Mesenchymal stem cell (in vitro differentiated cells and primary cell): ENCODE results near the gene CD276.

Experiments
- DNase-seq: peaks from one replicate; pipeline ENCODE4 v3.0.0-alpha.2; 2013
- H2AFZ ChIP-seq: one replicate; pipeline ENCODE4 v1.6.1; 2013; ENCODE audit warnings: low read depth, mild to moderate bottlenecking, control low read depth, inconsistent platforms, low read length, moderate library complexity
- H2AK5ac ChIP-seq: 2 replicates; pipeline ENCODE4 v1.6.1; 2013; ENCODE audit warnings: low read length, moderate library complexity, mild to moderate bottlenecking, inconsistent platforms; ENCODE audit not compliant: severe bottlenecking
- H2BK120ac ChIP-seq: one replicate; pipeline ENCODE4 v1.6.1; 2013; ENCODE audit warnings: low read depth, mild to moderate bottlenecking, inconsistent platforms, low read length, moderate library complexity
- H2BK12ac ChIP-seq, 2 experiments: one replicate each; pipeline ENCODE4 v1.6.1; 2013; ENCODE audit warnings: inconsistent platforms in 2 of 2, low read length in 2 of 2, mild to moderate bottlenecking in 2 of 2, moderate library complexity in 2 of 2, control low read depth in 1 of 2
- H2BK15ac ChIP-seq: one replicate; pipeline ENCODE4 v1.6.1; 2013; ENCODE audit warnings: mild to moderate bottlenecking, low read depth, inconsistent platforms; ENCODE audit not compliant: poor library complexity, severe bottlenecking
- H2BK5ac ChIP-seq: 2 replicates; pipeline ENCODE4 v1.6.1; 2013; ENCODE audit warnings: low read depth, mild to moderate bottlenecking, low read length, control low read depth, inconsistent platforms; ENCODE audit not compliant: poor library complexity, severe bottlenecking
- H3K14ac ChIP-seq, 2 experiments: one replicate each; pipeline ENCODE4 v1.6.1; 2013; ENCODE audit warnings: inconsistent platforms in 2 of 2, low read length in 2 of 2, control low read depth in 1 of 2, mild to moderate bottlenecking in 1 of 2, moderate library complexity in 1 of 2
- H3K18ac ChIP-seq, 2 experiments: one replicate each; pipeline ENCODE4 v1.6.1; 2013; ENCODE audit warnings: inconsistent platforms in 2 of 2, low read length in 2 of 2, control low read depth in 1 of 2, low read depth in 1 of 2, mild to moderate bottlenecking in 1 of 2
- H3K23ac ChIP-seq, 2 experiments: one replicate each; pipeline ENCODE4 v1.6.1; 2013; ENCODE audit warnings: inconsistent platforms in 2 of 2, low read length in 2 of 2, mild to moderate bottlenecking in 2 of 2, moderate library complexity in 2 of 2, control low read depth in 1 of 2
- H3K27ac ChIP-seq: 2 replicates; pipeline ENCODE4 v1.5.1; 2013; ENCODE audit warnings: mild to moderate bottlenecking, moderate library complexity, low read length, control low read depth, inconsistent platforms; ENCODE audit not compliant: poor library complexity, severe bottlenecking
- H3K27me3 ChIP-seq, 2 experiments: 2 replicates each; pipeline versions ENCODE4 v1.6.1 to v1.7.0; 2013; ENCODE audit warnings: low read length in 2 of 2, mild to moderate bottlenecking in 2 of 2, moderate library complexity in 2 of 2, control low read depth in 1 of 2, inconsistent platforms in 1 of 2; ENCODE audit not compliant: control insufficient read depth in 1 of 2, insufficient read depth in 1 of 2
- H3K36me3 ChIP-seq, 2 experiments: 2 replicates each; pipeline versions ENCODE4 v1.6.1 to v1.7.0; 2013; ENCODE audit warnings: low read length in 2 of 2, control low read depth in 1 of 2, inconsistent platforms in 1 of 2, low read depth in 1 of 2, mild to moderate bottlenecking in 1 of 2; ENCODE audit not compliant: insufficient read depth in 2 of 2, control insufficient read depth in 1 of 2
- H3K4ac ChIP-seq, 2 experiments: one replicate each; pipeline ENCODE4 v1.6.1; 2013; ENCODE audit warnings: inconsistent platforms in 2 of 2, low read length in 2 of 2, mild to moderate bottlenecking in 2 of 2, moderate library complexity in 2 of 2, control low read depth in 1 of 2, low read depth in 1 of 2
- H3K4me1 ChIP-seq: 2 replicates; pipeline ENCODE4 v1.6.1; 2013; ENCODE audit warnings: low read depth, low read length, control low read depth; ENCODE audit not compliant: control insufficient read depth, insufficient read depth
- H3K4me2 ChIP-seq: 2 replicates; pipeline ENCODE4 v1.6.1; 2013; ENCODE audit warnings: low read length, mild to moderate bottlenecking, inconsistent platforms; ENCODE audit not compliant: poor library complexity, severe bottlenecking
- H3K4me3 ChIP-seq, 2 experiments: 2 replicates each; pipeline versions ENCODE4 v1.5.1 to v1.7.0; 2013; ENCODE audit warnings: low read length in 2 of 2, mild to moderate bottlenecking in 2 of 2, control low read depth in 1 of 2, low read depth in 1 of 2; ENCODE audit not compliant: insufficient read depth in 1 of 2
- H3K79me1 ChIP-seq: replicated peaks from 2 replicates; pipeline ENCODE4 v1.6.1; 2013; ENCODE audit warnings: mild to moderate bottlenecking, control low read depth, low read length, inconsistent platforms; ENCODE audit not compliant: poor library complexity, severe bottlenecking
- H3K9ac ChIP-seq: 2 replicates; pipeline ENCODE4 v1.7.0; 2013; ENCODE audit warnings: mild to moderate bottlenecking, low read length, moderate library complexity
- H3K9me3 ChIP-seq: 2 replicates; pipeline ENCODE4 v1.7.0; 2013; ENCODE audit warnings: mild to moderate bottlenecking, low read length; ENCODE audit not compliant: control insufficient read depth
- H4K8ac ChIP-seq: one replicate; pipeline ENCODE4 v1.6.1; 2013; ENCODE audit warnings: inconsistent platforms, mild to moderate bottlenecking, low read length, moderate library complexity
- H4K91ac ChIP-seq: one replicate; pipeline ENCODE4 v1.6.1; 2013; ENCODE audit warnings: mild to moderate bottlenecking, low read length, inconsistent platforms
- WGBS: methylation state at CpG from one replicate; pipeline ENCODE4 v1.1.7; 2013; ENCODE audit warnings: mixed read lengths; 5-methylcytosine and 5-hydroxymethylcytosine counted together

CD276 gene

GRCh38 chr15:73687351-73687750 is 3.2 kb downstream of the CD276 start:
- H3K14ac ChIP-seq: peak overlapping the region in 1 of 2 experiments; percentile 14
- H2AK5ac ChIP-seq: no peak overlapping the region
- H3K4ac ChIP-seq: peak overlapping the region; percentile 20 to 71
- H3K36me3 ChIP-seq: peaks cover 2 to 12% of the 10 kb centered on the region in 2 experiments
- DNase-seq: peak; percentile 45
- H3K4me3 ChIP-seq: peak overlapping the region in 1 of 2 experiments; percentile 86
- H4K91ac ChIP-seq: no peak overlapping the region
- peak overlapping the region in 1 of 2 experiments; percentile 9 for H3K23ac ChIP-seq
- H2BK5ac ChIP-seq: no peak overlapping the region
- peaks cover 19% of the 10 kb centered on the region for H3K79me1 ChIP-seq
- H2BK12ac ChIP-seq: peak overlapping the region in 1 of 2 experiments; percentile 61
- H3K4me2 ChIP-seq: no peak overlapping the region
- 93% methylated on average over 2 of the region's 2 CpGs for WGBS
- H3K9me3 ChIP-seq: no peaks in the 10 kb centered on the region
- peak overlapping the region; percentile 98 for H3K9ac ChIP-seq
- H2BK120ac ChIP-seq: no peak overlapping the region
- H3K27ac ChIP-seq: no peak overlapping the region
- H4K8ac ChIP-seq: no peak overlapping the region
- peak overlapping the region in 1 of 2 experiments; percentile 94 for H3K18ac ChIP-seq
- no peaks in the 10 kb centered on the region for H3K27me3 ChIP-seq
- no peak overlapping the region for H2AFZ ChIP-seq
- H3K4me1 ChIP-seq: peaks cover 43% of the 10 kb centered on the region
- H2BK15ac ChIP-seq: no peak overlapping the region

DNA sequence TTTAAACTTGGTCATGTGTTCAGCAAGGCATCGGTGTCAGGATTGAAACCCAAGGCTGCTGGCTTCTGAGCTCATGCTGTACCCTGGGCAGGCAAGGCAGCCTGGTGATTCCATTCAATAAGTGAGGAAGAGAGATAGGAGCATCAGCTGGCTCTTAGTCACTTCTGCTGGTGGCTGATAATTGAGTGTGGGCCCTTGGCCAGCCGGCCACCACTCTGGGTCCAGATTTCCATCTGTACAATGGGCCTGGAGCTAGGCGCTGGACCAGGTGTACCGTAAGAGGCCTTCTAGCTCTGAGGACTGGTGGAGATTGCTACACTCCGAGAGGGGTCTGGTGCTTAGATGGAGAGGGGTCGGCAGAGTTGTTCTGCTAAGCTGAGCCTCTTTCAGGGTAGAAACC is 4.3 kb downstream of the CD276 start:
- H3K27ac ChIP-seq: no peak overlapping the region
- H3K9ac ChIP-seq: peak overlapping the region; percentile 98
- H3K27me3 ChIP-seq: no peaks in the 10 kb centered on the region
- no peak overlapping the region for H2BK15ac ChIP-seq
- H2AFZ ChIP-seq: no peak overlapping the region
- peak overlapping the region in 1 of 2 experiments; percentile 57 for H3K23ac ChIP-seq
- no peaks in the 10 kb centered on the region for H3K9me3 ChIP-seq
- no peak overlapping the region for H2BK5ac ChIP-seq
- peaks cover 4 to 23% of the 10 kb centered on the region in 2 experiments for H3K36me3 ChIP-seq
- H3K4me2 ChIP-seq: no peak overlapping the region
- peak overlapping the region in 1 of 2 experiments; percentile 72 for H3K18ac ChIP-seq
- peak overlapping the region in 1 of 2 experiments; percentile 0 for H3K4ac ChIP-seq
- peaks cover 43% of the 10 kb centered on the region for H3K4me1 ChIP-seq
- peak overlapping the region in 1 of 2 experiments; percentile 58 for H2BK12ac ChIP-seq
- peak overlapping the region; percentile 72 for H2AK5ac ChIP-seq
- DNase-seq: peak; percentile 68
- WGBS: 79% methylated on average over 6 of the region's 6 CpGs
- H4K8ac ChIP-seq: peak overlapping the region; percentile 64
- H3K4me3 ChIP-seq: peak overlapping the region in 1 of 2 experiments; percentile 86
- no peak overlapping the region for H2BK120ac ChIP-seq
- no peak overlapping the region for H4K91ac ChIP-seq
- peak overlapping the region in 1 of 2 experiments; percentile 31 for H3K14ac ChIP-seq
- H3K79me1 ChIP-seq: peaks cover 24% of the 10 kb centered on the region

- H2AK5ac ChIP-seq: no peak overlapping the region
- no peaks in the 10 kb centered on the region for H3K27me3 ChIP-seq
- peaks cover 42% of the 10 kb centered on the region for H3K4me1 ChIP-seq
- H4K8ac ChIP-seq: no peak overlapping the region
- no peak overlapping the region for H2BK120ac ChIP-seq
- H2BK5ac ChIP-seq: no peak overlapping the region
- H3K27ac ChIP-seq: no peak overlapping the region
- H3K9ac ChIP-seq: peak overlapping the region; percentile 70
- no peak overlapping the region for H2BK15ac ChIP-seq
- no peak overlapping the region for H3K14ac ChIP-seq
- H3K9me3 ChIP-seq: no peaks in the 10 kb centered on the region
- no peak overlapping the region for H3K4ac ChIP-seq
- H3K79me1 ChIP-seq: peaks cover 32% of the 10 kb centered on the region
- DNase-seq: peak; percentile 88
- H2AFZ ChIP-seq: no peak overlapping the region
- WGBS: 58% methylated on average over 5 of the region's 6 CpGs
- peak overlapping the region in 1 of 2 experiments; percentile 10 for H3K4me3 ChIP-seq
- H4K91ac ChIP-seq: no peak overlapping the region
- peaks cover 12 to 39% of the 10 kb centered on the region in 2 experiments for H3K36me3 ChIP-seq
- no peak overlapping the region for H3K4me2 ChIP-seq
- no peak overlapping the region for H3K23ac ChIP-seq
- no peak overlapping the region for H2BK12ac ChIP-seq
- peak overlapping the region in 1 of 2 experiments; percentile 61 for H3K18ac ChIP-seq
Measured at GRCh38 chr15:73691396-73691795, 7.2 kb downstream of the CD276 start.

- H2BK5ac ChIP-seq: no peak overlapping the region
- H4K8ac ChIP-seq: no peak overlapping the region
- no peak overlapping the region for H3K4ac ChIP-seq
- 77% methylated on average over 3 of the region's 5 CpGs for WGBS
- peaks cover 27% of the 10 kb centered on the region for H3K4me1 ChIP-seq
- no peak overlapping the region for H2BK15ac ChIP-seq
- no peaks in the 10 kb centered on the region for H3K9me3 ChIP-seq
- H3K18ac ChIP-seq: peak overlapping the region; percentile 6 to 72
- H3K27me3 ChIP-seq: no peaks in the 10 kb centered on the region
- H2AK5ac ChIP-seq: no peak overlapping the region
- peaks cover 17 to 52% of the 10 kb centered on the region in 2 experiments for H3K36me3 ChIP-seq
- peak overlapping the region; percentile 62 for H3K9ac ChIP-seq
- peak overlapping the region in 1 of 2 experiments; percentile 8 for H3K4me3 ChIP-seq
- H4K91ac ChIP-seq: no peak overlapping the region
- no peak overlapping the region for H3K23ac ChIP-seq
- H2AFZ ChIP-seq: no peak overlapping the region
- peaks cover 42% of the 10 kb centered on the region for H3K79me1 ChIP-seq
- H3K4me2 ChIP-seq: no peak overlapping the region
- H2BK120ac ChIP-seq: no peak overlapping the region
- H2BK12ac ChIP-seq: peak overlapping the region in 1 of 2 experiments; percentile 68
- peak; percentile 88 for DNase-seq
- no peak overlapping the region for H3K14ac ChIP-seq
- no peak overlapping the region for H3K27ac ChIP-seq
Measured at GRCh38 chr15:73694419-73694818, 10.2 kb downstream of the CD276 start.
